ENCODE results near the gene SERPINA4.

- TF ChIP-seq POLR2A (IDR thresholded peaks at IDR 0.05; ENCODE audit: low read depth, low read length) (no peak), TAF1 (IDR thresholded peaks at IDR 0.05; ENCODE audit: borderline replicate concordance, low read depth, low read length) (no peak), POLR2AphosphoS5 (IDR thresholded peaks at IDR 0.05; ENCODE audit: low read depth, low read length) (no peak)
These were observed 37.1 kb upstream of the SERPINA4 start for GRCh38 chr14:94524093-94524492.

All from GM12892 (cell line).